Endometrial microvascular endothelial cells (primary cell): Measurements from ENCODE around the gene NSL1. TPM values are rescaled to one million over a fixed set of nuclear protein-coding genes. Genes with fewer than 3 reads are reported as not detected.
"Not testable (repeated sequence)": the region's sequence is repeated elsewhere in the genome, so short reads cannot be mapped to it uniquely, and the experiment has no call there.

ENCODE experiments used
- in situ Hi-C: cut with HindIII; loops from 2 replicates; pipeline ENCODE4 v1.10.0; 2017; ENCODE audit warnings: low sequenced_read_pairs, low pct_unique_long_range_greater_than_20kb; ENCODE audit errors: inconsistent ontology term
- total RNA-seq: library from RNA; depleted of rRNA; stranded (reverse); fragments of >200 nt; gene quantifications from one replicate; pipeline ENCODE4 v1.2.3, GENCODE V29; 2015; ENCODE audit errors: inconsistent ontology term

The NSL1 gene
- total RNA-seq, 1 donor from 2014 or later, result 29.1 TPM

- in situ Hi-C loops, result no loop called here
These were observed 36.9 kb downstream of the NSL1 start for GRCh38 chr1:212754680-212755079.

GRCh38 chr1:212754193-212754592, 37.4 kb downstream of the NSL1 start:
- in situ Hi-C loops, result no loop called here

- in situ Hi-C loops, result no loop called here
These were observed 37.8 kb downstream of the NSL1 start for GRCh38 chr1:212753749-212754148.

GRCh38 chr1:212752934-212753497, 38.6 kb downstream of the NSL1 start:
- in situ Hi-C loops, result no loop called here

GRCh38 chr1:212752252-212752933, 39.2 kb downstream of the NSL1 start:
- in situ Hi-C loops, result no loop called here

GRCh38 chr1:212749821-212750535, 41.6 kb downstream of the NSL1 start:
- in situ Hi-C loops, result no loop called here

GRCh38 chr1:212746546-212746945, 45.0 kb downstream of the NSL1 start:
- in situ Hi-C loops, result no loop called here

- in situ Hi-C loops, result no loop called here
These were observed 46.3 kb downstream of the NSL1 start for GRCh38 chr1:212745303-212745702.

- in situ Hi-C loops, result no loop called here
These were observed 47.6 kb downstream of the NSL1 start for GRCh38 chr1:212743901-212744475.

GRCh38 chr1:212738330-212738729, 53.2 kb downstream of the NSL1 start:
- in situ Hi-C loops, result no loop called here

GRCh38 chr1:212737559-212737958, 54.0 kb downstream of the NSL1 start:
- in situ Hi-C loops, result no loop called here

GRCh38 chr1:212733109-212733508, 58.5 kb downstream of the NSL1 start:
- in situ Hi-C loops, result no loop called here

GRCh38 chr1:212731630-212732029, 59.9 kb downstream of the NSL1 start:
- in situ Hi-C loops, result no loop called here

- in situ Hi-C loops, result no loop called here
These were observed 63.0 kb downstream of the NSL1 start for GRCh38 chr1:212728606-212729005.

GRCh38 chr1:212727386-212728181, 64.0 kb downstream of the NSL1 start:
- in situ Hi-C loops, result no loop called here

- in situ Hi-C loops, result not testable (repeated sequence)
These were observed 66.9 kb downstream of the NSL1 start for GRCh38 chr1:212724679-212725078.

- in situ Hi-C loops, result no loop called here
These were observed 69.2 kb downstream of the NSL1 start for GRCh38 chr1:212722270-212722957.

GRCh38 chr1:212721388-212722247, 70.0 kb downstream of the NSL1 start:
- in situ Hi-C loops, result no loop called here
